OCI-LY7 (cell line): ENCODE results near the gene MCM7. TPM values are rescaled to one million over a fixed set of nuclear protein-coding genes. Genes with fewer than 3 reads are reported as not detected.
A peak's percentile ranks its signal among the peaks of the same experiment; 100 is the strongest.

Experiments
- BruUV-seq: library from RNA; stranded (reverse); fragments of 400-500 nt; replicated peaks from 2 replicates; lab custom pipeline; 2021; lab: Mats Ljungman, UMichigan
- CTCF ChIA-PET: fragments of 300-600 bp; sonication (Branson Sonifier 250); formaldehyde crosslinking; loops from one replicate; lab custom pipeline; 2022; ENCODE audit warnings: antibody characterized with exemption; ENCODE audit not compliant: unreplicated experiment; lab: Charles Lee
- POLR2A ChIA-PET: fragments of 300-600 bp; sonication (Branson Sonifier 250); formaldehyde crosslinking; loops from one replicate; lab custom pipeline; 2022; ENCODE audit warnings: antibody characterized with exemption; lab: Charles Lee
- DNase-seq: peaks from one replicate; pipeline ENCODE4 v3.0.0-alpha.2; 2015; ENCODE audit warnings: low spot score
- H2AFZ ChIP-seq: fragments of 200-600 bp; sonication (generic), shearing (Covaris generic); 2 replicates; pipeline ENCODE4 v1.6.1; 2014; ENCODE audit warnings: mild to moderate bottlenecking, antibody characterized with exemption, low read length, moderate library complexity
- H3K27ac ChIP-seq: fragments of 200-600 bp; sonication (generic); 2 replicates; pipeline ENCODE4 v1.5.1; 2014; ENCODE audit warnings: mixed run types, low read depth, mild to moderate bottlenecking, moderate library complexity, low read length, inconsistent platforms; ENCODE audit not compliant: poor library complexity, severe bottlenecking
- H3K36me3 ChIP-seq: fragments of 200-600 bp; sonication (generic); 2 replicates; pipeline ENCODE4 v1.6.1; 2014; ENCODE audit warnings: mild to moderate bottlenecking, antibody characterized with exemption, low read length, moderate library complexity, mixed read lengths; ENCODE audit not compliant: insufficient read depth
- H3K4me1 ChIP-seq: fragments of 200-600 bp; sonication (generic); 2 replicates; pipeline ENCODE4 v1.5.1; 2014; ENCODE audit warnings: mild to moderate bottlenecking, low read length; ENCODE audit not compliant: insufficient read depth, poor library complexity, severe bottlenecking
- H3K4me2 ChIP-seq: fragments of 200-600 bp; sonication (generic); 2 replicates; pipeline ENCODE4 v1.6.1; 2014; ENCODE audit warnings: mild to moderate bottlenecking, low read length
- H3K4me3 ChIP-seq: fragments of 200-600 bp; sonication (generic); 2 replicates; pipeline ENCODE4 v1.5.1; 2014; ENCODE audit warnings: mild to moderate bottlenecking, low read depth, low read length; ENCODE audit not compliant: poor library complexity, severe bottlenecking
- H3K79me2 ChIP-seq: fragments of 200-600 bp; sonication (generic); 2 replicates; pipeline ENCODE4 v1.6.1; 2016; ENCODE audit warnings: low read depth, mild to moderate bottlenecking, low read length, moderate library complexity, mixed read lengths; ENCODE audit not compliant: insufficient read depth
- H3K9me2 ChIP-seq: fragments of 200-600 bp; sonication (generic); 2 replicates; pipeline ENCODE4 v1.6.1; 2016; ENCODE audit warnings: mild to moderate bottlenecking, low read length, mixed read lengths; ENCODE audit not compliant: insufficient read depth
- H3K9me3 ChIP-seq: fragments of 200-600 bp; sonication (generic); 2 replicates; pipeline ENCODE4 v1.6.1; 2014; ENCODE audit warnings: mild to moderate bottlenecking, mixed run types, low read length, mixed read lengths
- H4K20me1 ChIP-seq: fragments of 200-600 bp; sonication (generic); 2 replicates; pipeline ENCODE4 v1.6.1; 2014; ENCODE audit warnings: mild to moderate bottlenecking, antibody characterized with exemption, low read length, moderate library complexity, mixed read lengths; ENCODE audit not compliant: insufficient read depth
- EZH2phosphoT487 ChIP-seq: fragments of 200-600 bp; sonication (generic); IDR thresholded peaks from 2 replicates; pipeline ENCODE4 v1.6.1; 2018; ENCODE audit warnings: low read depth, borderline replicate concordance, mild to moderate bottlenecking, mixed run types, antibody characterized with exemption, low read length, moderate library complexity, mixed read lengths
- intact Hi-C: fragments of 100-400 bp; cut with micrococcal nuclease; formaldehyde crosslinking; loops from one replicate; pipeline ENCODE4 v1.10.0; 2022; ENCODE audit not compliant: unreplicated experiment
- total RNA-seq, 2 experiments: library from RNA; depleted of rRNA in 1 of 2; stranded (reverse); fragments of >200 nt in 1 of 2; shearing (Covaris generic) in 1 of 2; gene quantifications; 2 replicates each; pipeline ENCODE4 v1.2.3, GENCODE V29; 2014 to 2022
- TF ChIP-seq, protein P1 (sequence below): fragments of 200-600 bp; sonication (generic); conservative IDR thresholded peaks from 2 replicates; pipeline ENCODE4 v1.5.1; 2014; ENCODE audit warnings: mild to moderate bottlenecking, antibody characterized with exemption, low read length, moderate library complexity, mixed read lengths

The MCM7 gene
- total RNA-seq, 2 experiments from 2014 or later, result 423 to 424 TPM

- Histone ChIP-seq H3K36me3 (peaks cover 32% of the 10 kb centered on the region), H3K4me1 (no peaks in the 10 kb centered on the region), H4K20me1 (no peaks in the 10 kb centered on the region), H3K79me2 (no peaks in the 10 kb centered on the region), H3K9me3 (no peaks in the 10 kb centered on the region), H3K9me2 (no peaks in the 10 kb centered on the region), H3K27ac (no peak overlapping the region), H3K4me3 (no peak overlapping the region), H2AFZ (no peak overlapping the region), H3K4me2 (no peak overlapping the region)
- BruUV-seq, result no TSS peak
- CTCF ChIA-PET, result no interaction called here
- TF ChIP-seq, protein P1, sequence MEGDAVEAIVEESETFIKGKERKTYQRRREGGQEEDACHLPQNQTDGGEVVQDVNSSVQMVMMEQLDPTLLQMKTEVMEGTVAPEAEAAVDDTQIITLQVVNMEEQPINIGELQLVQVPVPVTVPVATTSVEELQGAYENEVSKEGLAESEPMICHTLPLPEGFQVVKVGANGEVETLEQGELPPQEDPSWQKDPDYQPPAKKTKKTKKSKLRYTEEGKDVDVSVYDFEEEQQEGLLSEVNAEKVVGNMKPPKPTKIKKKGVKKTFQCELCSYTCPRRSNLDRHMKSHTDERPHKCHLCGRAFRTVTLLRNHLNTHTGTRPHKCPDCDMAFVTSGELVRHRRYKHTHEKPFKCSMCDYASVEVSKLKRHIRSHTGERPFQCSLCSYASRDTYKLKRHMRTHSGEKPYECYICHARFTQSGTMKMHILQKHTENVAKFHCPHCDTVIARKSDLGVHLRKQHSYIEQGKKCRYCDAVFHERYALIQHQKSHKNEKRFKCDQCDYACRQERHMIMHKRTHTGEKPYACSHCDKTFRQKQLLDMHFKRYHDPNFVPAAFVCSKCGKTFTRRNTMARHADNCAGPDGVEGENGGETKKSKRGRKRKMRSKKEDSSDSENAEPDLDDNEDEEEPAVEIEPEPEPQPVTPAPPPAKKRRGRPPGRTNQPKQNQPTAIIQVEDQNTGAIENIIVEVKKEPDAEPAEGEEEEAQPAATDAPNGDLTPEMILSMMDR, result no peak
- no peak for TF ChIP-seq EZH2phosphoT487
- intact Hi-C loops, result no loop called here
- DNase-seq, result no peak
- POLR2A ChIA-PET, result no interaction called here
Observed at GRCh38 chr7:100065452-100066186, 35.6 kb downstream of the MCM7 start.

- ChIA-PET POLR2A (no interaction called here), CTCF (interaction anchor here (0.5 kb wide), 1 partner anchor 19 kb away, joined by 5 read pairs; no protein-coding TSS in a partner anchor)
- no peak for DNase-seq
- intact Hi-C loops, result no loop called here
- Histone ChIP-seq H3K4me2 (no peak overlapping the region), H3K36me3 (peaks cover 32% of the 10 kb centered on the region; the same call in 1 of the 2 replicates), H4K20me1 (no peaks in the 10 kb centered on the region), H3K4me1 (peaks cover 3% of the 10 kb centered on the region), H3K4me3 (no peak overlapping the region), H3K9me2 (no peaks in the 10 kb centered on the region), H3K9me3 (no peaks in the 10 kb centered on the region), H2AFZ (no peak overlapping the region), H3K79me2 (no peaks in the 10 kb centered on the region), H3K27ac (no peak overlapping the region)
- no peak for TF ChIP-seq EZH2phosphoT487
- BruUV-seq, result TSS peak; percentile 52
Observed at GRCh38 chr7:100064162-100064561, 37.0 kb downstream of the MCM7 start.

DNA sequence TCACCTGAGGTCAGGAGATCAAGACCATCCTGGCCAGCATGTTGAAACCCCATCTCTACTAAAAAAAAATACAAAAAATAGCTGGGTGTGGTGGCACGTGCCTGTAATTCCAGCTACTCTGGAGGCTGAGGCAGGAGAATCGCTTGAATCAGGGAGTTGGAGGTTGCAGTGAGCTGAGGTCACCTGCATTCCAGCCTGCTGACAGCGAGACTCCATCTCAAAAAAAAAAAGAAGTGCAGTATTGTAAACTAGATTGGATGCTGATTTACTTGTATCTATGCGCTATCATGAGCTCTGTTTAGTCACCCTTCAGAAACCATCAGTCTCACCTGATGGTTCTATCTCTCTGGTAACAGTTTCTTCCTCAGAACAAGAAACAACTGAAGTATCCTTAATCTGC, 37.8 kb downstream of the MCM7 start:
- Histone ChIP-seq H3K4me3 (no peak overlapping the region), H2AFZ (no peak overlapping the region), H4K20me1 (no peaks in the 10 kb centered on the region), H3K79me2 (no peaks in the 10 kb centered on the region), H3K4me2 (no peak overlapping the region), H3K27ac (no peak overlapping the region), H3K4me1 (peaks cover 6% of the 10 kb centered on the region), H3K9me3 (no peaks in the 10 kb centered on the region), H3K36me3 (peaks cover 40% of the 10 kb centered on the region; the same call in 1 of the 2 replicates), H3K9me2 (no peaks in the 10 kb centered on the region)
- intact Hi-C loops, result no loop called here
- ChIA-PET CTCF (interaction anchor here (0.5 kb wide), 1 partner anchor 19 kb away, joined by 5 read pairs; no protein-coding TSS in a partner anchor), POLR2A (interaction anchor here (0.6 to 1.0 kb wide), 2 partner anchors 43 to 94 kb away, joined by 3 to 4 read pairs; no protein-coding TSS in a partner anchor)
- DNase-seq, result no peak
- no TSS peak for BruUV-seq
- TF ChIP-seq, protein P1, result no peak
- no peak for TF ChIP-seq EZH2phosphoT487
